Psoas muscle (tissue), 8 donors: ENCODE results near the gene MAEL. TPM values are rescaled to one million over a fixed set of nuclear protein-coding genes. Genes with fewer than 3 reads are reported as not detected.

Source experiments
- ATAC-seq, 4 donors: fragments of 200-7000 bp; cut with Tn5 transposase; one replicate each; pipeline ENCODE4 v1.9.1; 2020; ENCODE audit warnings: moderate library complexity in 3 of 4, mild to moderate bottlenecking in 2 of 4
- DNase-seq, 2 donors: peaks; one replicate each; pipeline ENCODE4 v3.0.0-alpha.2; 2020
- H3K27ac ChIP-seq: fragments of 200-600 bp; one replicate; pipeline ENCODE4 v1.8.0; 2022
- H3K27me3 ChIP-seq, 3 donors: fragments of 200-600 bp in 1 of 3; one replicate each; pipeline versions ENCODE4 v1.6.1 to v1.8.0; 2013 to 2022; ENCODE audit warnings: low read length in 2 of 3, mild to moderate bottlenecking in 2 of 3, moderate library complexity in 1 of 3; ENCODE audit not compliant: insufficient read depth in 3 of 3
- H3K36me3 ChIP-seq, 2 donors: fragments of 200-600 bp in 1 of 2; one replicate each; pipeline versions ENCODE4 v1.6.1 to v1.8.0; 2013 to 2022; ENCODE audit warnings: low read depth in 1 of 2, mild to moderate bottlenecking in 1 of 2, moderate library complexity in 1 of 2; ENCODE audit not compliant: insufficient read depth in 1 of 2
- H3K4me1 ChIP-seq: fragments of 200-600 bp; one replicate; pipeline ENCODE4 v1.8.0; 2022
- H3K4me3 ChIP-seq: fragments of 200-600 bp; one replicate; pipeline ENCODE4 v1.8.0; 2022; ENCODE audit warnings: mild to moderate bottlenecking
- H3K9me3 ChIP-seq: fragments of 200-600 bp; one replicate; pipeline ENCODE4 v1.8.0; 2022
- CTCF ChIP-seq: fragments of 200-600 bp; IDR thresholded peaks from one replicate; pipeline ENCODE4 v1.8.0; 2022; ENCODE audit warnings: antibody characterized with exemption
- WGBS, 3 donors: extraction: QIAGEN DNeasy Blood & Tissue Kit; methylation state at CpG; one replicate each; pipeline versions ENCODE4 v1.1.6 to v1.1.7; 2013; 5-methylcytosine and 5-hydroxymethylcytosine counted together
- intact Hi-C, 2 donors: fragments of 100-400 bp; cut with DNase I; formaldehyde crosslinking; loops; one replicate each; pipeline versions ENCODE4 v1.11.0 to v1.14.2; 2022
- polyA plus RNA-seq, 3 donors: library from polyadenylated mRNA; stranded (reverse); fragments of 200-250 nt; gene quantifications; one replicate each; pipeline ENCODE4 v1.2.3, GENCODE V29; 2013
- total RNA-seq, 4 donors: library from RNA; stranded (reverse); fragmentation: NEBNext Ultra II Directional in 2 of 4; extraction: Animal tissue kit (Norgen Biotek cat#: 25700) in 2 of 4; gene quantifications; one replicate each; pipeline versions ENCODE4 v1.2.1 to v1.2.4, GENCODE V29; 2021 to 2023
- donor health status: healthy with polysubstance abuse.
- donor health status: DM: no; HTN: no; CAD: no; lungs with moderate emphysema.
- donor health status: Bipolar disorder and iron deficiency.
- donor health status: healthy.
- donor health status: DM: yes; HTN: yes; CAD: no.
- donor health status: DM: no; HTN: no; CAD: no.
- donor health status: DM: no; HTN: no; CAD: no.
- donor health status: DM: yes; HTN: yes; CAD: no.

The MAEL gene
- total and polyA plus RNA-seq, 7 donors: 0.04 TPM; not detected in 6

GRCh38 chr1:166974647-166975345 is 14.3 kb upstream of the MAEL start:
- H3K27ac ChIP-seq: no peak overlapping the region
- no peak for ATAC-seq
- H3K4me3 ChIP-seq: peak overlapping the region; percentile 63
- no peaks in the 10 kb centered on the region for H3K9me3 ChIP-seq
- DNase-seq: no peak
- TF ChIP-seq CTCF: no peak
- 1 to 3% (median 2%) methylated on average over 17 of the region's 17 CpGs for WGBS, 3 donors
- H3K36me3 ChIP-seq: no peaks in the 10 kb centered on the region
- intact Hi-C loops: loop anchor here in 1 of 2 donors (5.0 kb wide), 1 partner anchor 78 kb away; no protein-coding TSS in a partner anchor
- peaks cover 0 to 35% (median 3%) of the 10 kb centered on the region in 3 donors for H3K27me3 ChIP-seq
- H3K4me1 ChIP-seq: no peaks in the 10 kb centered on the region

DNA sequence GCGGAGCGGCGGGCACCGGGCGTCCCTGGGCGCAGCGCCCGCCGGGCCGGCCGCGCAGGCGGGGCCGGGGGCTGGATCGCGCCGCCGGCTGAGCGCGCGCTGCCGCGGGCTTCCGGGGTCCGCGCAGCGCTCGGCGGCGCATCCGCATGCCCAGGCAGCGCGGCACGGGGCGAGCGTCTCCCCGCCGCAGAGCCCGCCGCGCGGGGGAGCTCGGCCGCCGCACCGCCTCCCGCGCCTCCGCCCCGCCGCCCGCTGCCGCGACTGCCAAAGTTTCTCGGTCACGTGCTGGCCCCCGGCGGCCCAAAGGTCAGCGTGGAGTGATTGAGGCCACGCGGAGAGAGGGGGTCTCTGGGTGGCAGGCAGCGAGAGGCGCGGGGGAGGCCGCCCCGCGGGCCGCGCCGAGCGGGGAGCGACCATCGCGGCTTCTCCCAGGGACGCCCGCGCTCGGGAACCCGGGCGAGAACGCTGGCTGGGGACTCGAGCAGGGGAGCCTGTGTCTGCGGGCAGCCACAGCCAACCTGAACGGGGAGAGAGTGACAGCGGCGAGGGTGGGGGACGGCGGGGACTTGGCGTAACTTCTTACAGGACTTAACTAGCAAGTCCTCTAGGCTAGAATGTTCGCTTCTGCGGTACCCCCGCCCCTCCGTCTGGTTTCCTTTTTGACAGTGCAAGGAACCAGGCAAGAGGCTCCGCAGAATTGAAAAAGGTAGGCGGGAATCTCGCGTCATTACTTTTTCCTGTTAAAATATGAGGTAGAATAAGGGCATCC is 13.5 kb upstream of the MAEL start, which contains the start of gene ILDR2:
TSS of gene ILDR2 (minus strand) at position 180 of the 769 bp plus-strand sequence. CDS start 272 bp downstream, outside the sequence.
- intact Hi-C loops: loop anchor here in 1 of 2 donors (5.0 kb wide), 1 partner anchor 77 kb away; no protein-coding TSS in a partner anchor
- Histone ChIP-seq H3K36me3 (no peaks in the 10 kb centered on the region), H3K27ac (no peak within 1 kb of the TSS), H3K9me3 (no peaks in the 10 kb centered on the region), H3K27me3 (peaks cover 0 to 33% (median 3%) of the 10 kb centered on the region in 3 donors), H3K4me3 (peak within 1 kb of the TSS; percentile 82), H3K4me1 (no peaks in the 10 kb centered on the region)
- DNase-seq: peak; percentile 40 to 66
- 1% methylated on average over 53 to 97 of the region's 97 CpGs for WGBS, 3 donors
- peak; percentile 11 for TF ChIP-seq CTCF
- peak; percentile 74 to 89 (median 84) for ATAC-seq

DNA sequence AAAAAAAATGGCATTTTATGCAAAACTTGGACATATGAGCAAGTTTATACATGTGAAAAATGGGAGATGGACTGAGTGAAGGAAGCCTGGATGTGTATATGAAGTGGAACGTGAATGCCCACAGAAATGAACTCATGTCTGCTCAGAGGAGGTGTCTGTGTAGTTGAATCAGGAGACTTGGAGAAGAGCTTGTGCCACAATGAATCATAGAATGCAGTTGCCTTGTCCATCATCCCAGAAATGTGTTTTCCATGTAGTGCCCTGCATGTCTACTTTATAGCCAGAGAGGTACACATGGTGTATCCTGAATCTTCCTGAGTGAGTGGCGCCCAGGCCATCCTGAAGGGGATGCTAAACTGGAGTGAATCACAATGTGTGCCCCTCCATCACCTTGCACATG is 11.1 kb upstream of the MAEL start:
- WGBS, 3 donors: 88 to 92% (median 90%) methylated on average over 2 of the region's 2 CpGs
- Histone ChIP-seq H3K36me3 (no peaks in the 10 kb centered on the region), H3K27me3 (peaks cover 0 to 11% (median 1%) of the 10 kb centered on the region in 3 donors), H3K4me3 (no peak overlapping the region), H3K27ac (no peak overlapping the region), H3K9me3 (no peaks in the 10 kb centered on the region), H3K4me1 (no peaks in the 10 kb centered on the region)
- intact Hi-C loops: loop anchor here in 1 of 2 donors (5.0 kb wide), 1 partner anchor 74 kb away; no protein-coding TSS in a partner anchor
- TF ChIP-seq CTCF: no peak
- DNase-seq: no peak
- ATAC-seq: no peak

DNA sequence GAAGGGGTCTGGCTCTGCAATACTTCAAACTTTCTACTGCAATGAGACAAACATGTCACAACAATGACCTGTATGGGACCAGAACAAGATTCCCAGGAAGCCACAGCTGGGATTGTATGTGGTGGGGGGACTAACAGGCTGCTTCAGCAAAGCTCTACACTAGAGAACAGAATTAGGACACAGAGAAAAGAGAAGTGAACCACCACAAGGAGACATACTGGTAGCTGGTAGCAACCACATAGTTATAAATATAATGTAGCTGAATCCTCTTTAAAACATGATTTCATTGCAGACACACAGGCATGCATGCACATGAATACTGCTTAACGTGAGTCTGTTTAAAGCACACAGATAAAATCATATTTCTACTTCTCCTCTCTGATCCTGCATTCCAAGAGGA is 10.3 kb upstream of the MAEL start:
- Histone ChIP-seq H3K4me3 (no peak overlapping the region), H3K9me3 (no peaks in the 10 kb centered on the region), H3K27ac (no peak overlapping the region), H3K36me3 (no peaks in the 10 kb centered on the region), H3K27me3 (peaks cover 0 to 4% (median 0%) of the 10 kb centered on the region in 3 donors), H3K4me1 (no peaks in the 10 kb centered on the region)
- DNase-seq (no peak), ATAC-seq (no peak)
- WGBS, 3 donors: 63 to 73% (median 69%) methylated on average over 1 of the region's 1 CpG
- intact Hi-C loops: loop anchor here in 1 of 2 donors (5.0 kb wide), 1 partner anchor 73 kb away; no protein-coding TSS in a partner anchor
- no peak for TF ChIP-seq CTCF
